HG03066 (cell line): ENCODE data around the gene STRIP1.

Source experiments
- ATAC-seq: cut with Tn5 transposase; IDR thresholded peaks from one replicate; pipeline ENCODE4 v1.9.1; 2021; ENCODE audit warnings: low read depth; ENCODE audit not compliant: unreplicated experiment

Gene STRIP1

GRCh38 chr1:110034451-110035235 is at the start of gene STRIP1:
Gene STRIP1, plus strand, starts transcription at chr1:110034624. Its CDS starts 14 bp downstream, at chr1:110034638.
- peak; percentile 90 for ATAC-seq

- ATAC-seq = peak; percentile 8
These were observed 49.0 kb upstream of the STRIP1 start for GRCh38 chr1:109985247-109986053.

- no peak for ATAC-seq
These were observed 48.4 kb upstream of the STRIP1 start for GRCh38 chr1:109986054-109986444.

GRCh38 chr1:109988349-109988914 is 46.0 kb upstream of the STRIP1 start:
- ATAC-seq = no peak

- ATAC-seq = no peak
These were observed 44.7 kb upstream of the STRIP1 start for GRCh38 chr1:109989506-109990301.

GRCh38 chr1:109990302-109990653 is 44.1 kb upstream of the STRIP1 start:
- ATAC-seq = no peak

- ATAC-seq = no peak
These were observed 43.0 kb upstream of the STRIP1 start for GRCh38 chr1:109991400-109991925.

GRCh38 chr1:109993885-109994284 is 40.5 kb upstream of the STRIP1 start:
- no peak for ATAC-seq

GRCh38 chr1:109994654-109995053 is 39.8 kb upstream of the STRIP1 start:
- no peak for ATAC-seq

- no peak for ATAC-seq
These were observed 38.9 kb upstream of the STRIP1 start for GRCh38 chr1:109995536-109995935.

- ATAC-seq = no peak
These were observed 37.9 kb upstream of the STRIP1 start for GRCh38 chr1:109996476-109996875.

- no peak for ATAC-seq
These were observed 37.1 kb upstream of the STRIP1 start for GRCh38 chr1:109997204-109997866.

- ATAC-seq = no peak
These were observed 36.6 kb upstream of the STRIP1 start for GRCh38 chr1:109997867-109998229.

GRCh38 chr1:110002695-110003094 is 31.7 kb upstream of the STRIP1 start:
- ATAC-seq = no peak

GRCh38 chr1:110003747-110004428 is 30.5 kb upstream of the STRIP1 start:
- ATAC-seq = no peak

GRCh38 chr1:110004583-110004982 is 29.8 kb upstream of the STRIP1 start:
- ATAC-seq = no peak

GRCh38 chr1:110005971-110006370 is 28.5 kb upstream of the STRIP1 start:
- no peak for ATAC-seq

- no peak for ATAC-seq
These were observed 27.9 kb upstream of the STRIP1 start for GRCh38 chr1:110006516-110006915.

- ATAC-seq = no peak
These were observed 27.2 kb upstream of the STRIP1 start for GRCh38 chr1:110007046-110007830.
